Inflammatory macrophage treated with lipopolysaccharide for 1 hour (primary cell): Measurements from ENCODE around the gene PIAS1.
"Not testable (repeated sequence)": the region's sequence is repeated elsewhere in the genome, so short reads cannot be mapped to it uniquely, and the experiment has no call there.

ENCODE experiments used
- DNase-seq, 2 donors: peaks; one replicate each; pipeline ENCODE4 v3.0.0-alpha.2; 2020 to 2022

The PIAS1 gene

GRCh38 chr15:68186671-68187397 lies 132.7 kb downstream of the PIAS1 start:
- no peak for DNase-seq

DNA sequence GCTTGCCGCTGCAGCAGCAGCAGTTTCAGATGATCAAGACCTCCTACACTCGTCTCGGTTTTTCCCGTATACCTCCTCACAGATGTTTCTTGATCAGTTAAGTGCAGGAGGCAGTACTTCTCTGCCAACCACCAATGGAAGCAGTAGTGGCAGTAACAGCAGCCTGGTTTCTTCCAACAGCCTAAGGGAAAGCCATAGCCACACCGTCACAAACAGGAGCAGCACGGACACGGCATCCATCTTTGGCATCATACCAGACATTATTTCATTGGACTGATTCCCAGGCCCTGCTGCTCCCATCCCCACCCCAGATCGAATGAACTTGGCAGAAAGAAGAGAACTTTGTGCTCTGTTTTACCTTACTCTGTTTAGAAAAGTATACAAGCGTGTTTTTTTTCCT lies 133.4 kb downstream of the PIAS1 start:
- no peak for DNase-seq

DNA sequence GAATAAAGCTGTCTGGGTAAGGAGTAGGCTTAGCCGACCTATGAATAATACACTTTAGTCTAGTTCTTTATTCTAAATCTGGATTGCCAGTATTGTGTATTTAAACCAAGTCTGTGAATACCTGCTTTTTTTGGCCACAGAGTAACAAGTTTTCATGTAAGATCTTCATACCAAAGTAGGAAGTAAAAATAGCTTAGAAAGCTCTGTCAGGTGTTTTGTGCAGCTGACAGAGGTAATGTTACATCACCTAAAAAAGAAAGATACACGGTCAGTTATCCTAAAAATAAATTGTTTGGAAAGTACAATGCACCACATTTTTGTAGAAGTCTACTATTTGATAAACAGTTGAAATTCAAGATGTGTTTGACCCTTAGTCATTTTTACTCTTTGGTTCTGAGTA lies 134.5 kb downstream of the PIAS1 start:
- DNase-seq = no peak

DNA sequence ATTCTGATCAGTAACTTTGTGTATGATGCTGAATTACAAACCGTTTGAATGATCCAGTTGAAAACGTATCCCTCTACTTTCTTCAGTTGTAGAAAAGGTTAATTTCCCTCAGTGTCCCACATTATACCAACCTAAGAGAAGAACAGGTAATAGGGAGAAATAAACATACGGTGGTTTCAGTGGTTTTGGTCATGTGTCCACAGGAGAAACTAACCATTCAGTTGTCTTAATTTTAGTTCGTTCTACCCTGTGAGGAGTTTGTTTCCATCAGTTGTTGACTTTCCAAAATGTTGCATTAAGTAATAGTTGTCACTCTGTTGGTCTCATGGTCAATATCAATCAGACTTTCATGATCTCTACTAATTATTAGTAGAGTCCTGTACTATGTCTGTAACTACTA lies 135.9 kb downstream of the PIAS1 start:
- DNase-seq = no peak

DNA sequence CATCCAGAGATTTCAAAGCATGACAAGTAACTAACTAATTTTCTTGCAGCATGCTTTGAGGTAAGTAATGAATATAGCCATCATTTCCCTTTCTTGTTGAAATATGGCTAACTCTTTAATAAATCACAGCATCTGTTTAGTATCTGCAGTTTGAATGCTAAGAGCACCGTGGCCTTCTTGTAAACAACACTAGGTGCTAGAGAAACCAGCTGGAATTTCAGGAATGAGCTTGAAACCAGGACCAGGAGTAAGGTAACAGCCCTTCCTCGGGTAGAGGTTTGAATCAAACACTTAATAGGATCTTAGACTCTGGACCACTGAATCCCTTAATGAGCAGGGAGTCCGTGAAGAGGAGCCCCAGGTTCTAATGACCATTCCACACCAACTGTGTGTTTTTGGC lies 137.4 kb downstream of the PIAS1 start:
- no peak for DNase-seq

DNA sequence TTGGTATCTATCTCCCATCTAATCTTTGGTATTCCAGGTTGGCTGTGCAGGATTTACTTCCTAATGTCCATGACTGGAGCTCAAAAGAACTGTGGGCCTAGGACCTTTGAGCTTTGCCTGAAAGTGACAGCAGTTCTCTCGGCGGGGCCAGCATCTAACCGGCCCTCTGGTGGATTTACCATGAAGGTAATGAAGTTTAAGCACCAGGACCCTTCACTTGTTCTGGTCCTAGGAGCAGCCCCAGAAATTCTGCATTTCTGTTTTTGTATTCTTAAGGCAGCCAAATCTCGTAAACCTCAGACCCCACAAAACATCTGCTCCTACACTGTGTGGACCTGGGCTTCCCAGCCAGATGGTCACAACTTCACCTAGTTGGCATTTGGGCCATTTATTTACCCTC lies 138.0 kb downstream of the PIAS1 start:
- DNase-seq = no peak

DNA sequence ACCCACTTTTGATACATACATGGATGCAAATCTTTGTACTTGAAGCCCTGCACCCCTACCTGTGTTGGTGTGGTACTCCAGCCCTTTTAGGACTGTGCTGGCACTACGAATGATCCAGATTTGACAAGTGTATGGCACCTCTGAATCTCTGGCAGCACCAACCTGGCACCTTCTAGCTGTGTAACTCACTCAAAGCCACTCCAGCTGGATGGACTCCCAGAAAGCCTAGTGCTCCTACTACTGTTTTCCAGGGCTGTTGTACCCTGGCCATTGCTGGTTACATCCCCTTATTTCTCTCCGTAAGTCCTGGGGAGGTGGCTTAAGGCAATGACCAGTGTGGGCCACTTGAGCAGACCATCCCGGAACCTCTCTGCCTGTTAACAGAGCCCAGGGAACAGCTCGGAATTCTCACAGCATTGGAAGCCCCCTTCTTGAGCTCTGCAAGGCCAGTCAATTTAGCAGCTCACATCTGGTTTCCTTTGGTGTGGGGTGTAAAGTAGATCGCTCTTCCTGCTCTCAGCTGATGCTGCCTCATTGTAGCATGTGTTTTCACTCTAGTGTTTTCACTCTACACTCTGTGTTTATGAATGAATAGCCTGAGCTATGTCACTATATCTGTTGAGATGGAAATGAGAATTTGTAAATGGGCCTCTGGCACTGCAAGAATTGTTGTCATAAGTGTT lies 138.8 kb downstream of the PIAS1 start:
- no peak for DNase-seq

DNA sequence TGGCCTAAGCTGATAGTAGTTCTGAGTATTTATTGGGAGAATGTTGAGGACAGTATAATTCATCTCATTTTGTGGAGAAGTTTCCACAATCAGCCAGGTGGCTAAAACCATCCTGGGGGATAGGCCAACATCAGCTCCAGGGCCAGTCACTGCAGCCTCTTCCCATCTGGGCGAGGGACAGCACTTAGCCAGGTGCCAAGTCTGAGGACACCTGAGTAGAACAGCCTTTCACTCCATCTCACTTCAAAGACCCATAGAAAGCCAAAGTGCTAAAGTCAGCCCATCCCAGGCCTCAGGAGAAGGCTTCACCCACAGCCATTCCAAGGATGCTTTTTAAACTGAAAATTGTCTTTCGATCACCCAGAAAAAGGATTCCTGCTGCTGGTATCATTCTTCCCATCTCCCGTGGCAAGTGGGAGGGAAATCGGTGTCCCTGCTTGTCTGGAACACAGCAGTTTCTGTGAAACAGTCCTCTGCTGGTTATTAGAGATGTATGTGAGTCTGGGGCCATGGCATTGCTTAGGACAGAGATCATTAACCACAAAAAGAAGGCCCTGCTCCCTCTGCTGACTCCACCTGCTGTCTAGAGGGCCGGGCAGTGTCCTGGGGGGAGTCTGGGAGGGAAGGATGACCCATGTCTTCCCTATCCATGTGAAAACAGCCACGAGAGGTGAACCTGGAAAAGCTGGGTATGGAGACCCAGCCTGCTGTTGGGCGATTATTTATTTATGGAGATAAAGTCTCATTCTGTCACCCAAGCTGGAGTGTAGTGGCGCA lies 141.4 kb downstream of the PIAS1 start:
- DNase-seq = no peak

- DNase-seq = no peak
These were observed 142.5 kb downstream of the PIAS1 start for GRCh38 chr15:68196445-68197169.

DNA sequence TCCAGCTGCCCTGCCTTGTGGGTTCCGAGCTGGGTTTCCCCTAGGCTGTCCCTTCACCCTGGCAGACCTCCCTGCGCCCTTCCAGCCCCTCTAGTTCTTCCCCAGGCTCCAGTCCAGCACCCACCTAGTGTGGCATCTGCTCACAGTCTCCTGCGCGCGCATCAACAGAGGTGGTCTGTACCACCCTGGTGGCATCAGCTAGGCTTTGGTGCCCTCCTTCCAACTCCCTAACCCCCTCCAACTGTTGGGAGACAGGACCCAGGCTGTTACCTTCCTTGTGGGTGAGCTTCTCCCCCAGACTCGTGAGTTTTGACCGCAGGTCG lies 143.0 kb downstream of the PIAS1 start:
- no peak for DNase-seq

DNA sequence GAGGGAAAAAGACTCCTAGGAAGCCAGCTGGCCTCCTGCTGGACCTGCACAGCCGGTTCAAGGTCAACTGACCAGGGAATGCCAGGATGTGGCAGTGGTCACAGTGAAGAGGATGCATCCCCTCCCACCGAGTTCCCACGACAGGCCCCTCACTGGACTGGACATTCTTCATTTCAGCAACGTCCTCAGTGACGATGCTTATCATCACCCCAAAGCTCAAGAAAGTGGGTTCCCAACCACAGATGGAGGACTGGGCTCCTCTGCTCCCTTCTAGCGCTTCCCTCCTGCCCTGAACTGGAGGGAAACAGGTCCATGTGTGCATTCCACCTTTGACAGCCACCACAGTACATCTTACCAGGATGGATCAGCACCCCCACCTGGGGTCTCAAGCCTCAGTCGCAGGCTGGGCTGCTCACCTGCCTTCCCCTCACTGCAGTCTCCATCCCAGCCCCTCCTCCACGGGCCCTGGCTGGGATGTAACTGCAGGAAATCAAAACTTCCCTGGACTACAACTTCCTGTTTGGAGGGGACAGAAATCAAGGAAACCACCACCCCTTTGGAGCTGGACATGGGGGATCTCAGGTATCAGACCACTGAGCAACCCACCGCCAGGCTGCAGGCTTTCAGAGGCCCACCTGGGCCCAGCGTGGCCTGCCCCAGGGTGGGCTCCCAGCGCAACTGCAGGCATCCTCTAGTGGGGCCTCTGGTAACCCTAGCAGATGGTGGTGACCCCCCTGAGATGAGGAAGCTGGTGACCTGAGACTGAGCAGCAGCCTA lies 143.7 kb downstream of the PIAS1 start:
- no peak for DNase-seq

DNA sequence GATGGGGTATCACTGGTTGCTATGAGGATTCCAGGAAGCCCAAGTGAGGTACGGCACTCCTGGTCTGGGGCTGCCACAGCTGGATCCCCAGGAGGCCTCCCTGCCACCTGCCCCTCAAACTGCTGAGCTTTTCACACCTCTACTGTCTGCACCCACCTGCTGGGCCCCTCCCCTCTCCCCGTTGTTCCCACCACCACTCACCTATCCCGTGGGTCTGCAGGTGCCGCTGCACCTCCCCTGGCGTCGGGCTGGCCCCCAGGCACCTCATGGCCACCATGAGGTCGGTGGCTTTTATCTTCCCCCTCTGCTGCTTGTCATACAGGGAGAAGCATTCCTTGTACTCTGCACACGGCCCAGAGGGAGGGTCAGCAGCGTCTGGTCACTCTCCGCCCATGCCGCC lies 145.2 kb downstream of the PIAS1 start:
- DNase-seq = no peak

DNA sequence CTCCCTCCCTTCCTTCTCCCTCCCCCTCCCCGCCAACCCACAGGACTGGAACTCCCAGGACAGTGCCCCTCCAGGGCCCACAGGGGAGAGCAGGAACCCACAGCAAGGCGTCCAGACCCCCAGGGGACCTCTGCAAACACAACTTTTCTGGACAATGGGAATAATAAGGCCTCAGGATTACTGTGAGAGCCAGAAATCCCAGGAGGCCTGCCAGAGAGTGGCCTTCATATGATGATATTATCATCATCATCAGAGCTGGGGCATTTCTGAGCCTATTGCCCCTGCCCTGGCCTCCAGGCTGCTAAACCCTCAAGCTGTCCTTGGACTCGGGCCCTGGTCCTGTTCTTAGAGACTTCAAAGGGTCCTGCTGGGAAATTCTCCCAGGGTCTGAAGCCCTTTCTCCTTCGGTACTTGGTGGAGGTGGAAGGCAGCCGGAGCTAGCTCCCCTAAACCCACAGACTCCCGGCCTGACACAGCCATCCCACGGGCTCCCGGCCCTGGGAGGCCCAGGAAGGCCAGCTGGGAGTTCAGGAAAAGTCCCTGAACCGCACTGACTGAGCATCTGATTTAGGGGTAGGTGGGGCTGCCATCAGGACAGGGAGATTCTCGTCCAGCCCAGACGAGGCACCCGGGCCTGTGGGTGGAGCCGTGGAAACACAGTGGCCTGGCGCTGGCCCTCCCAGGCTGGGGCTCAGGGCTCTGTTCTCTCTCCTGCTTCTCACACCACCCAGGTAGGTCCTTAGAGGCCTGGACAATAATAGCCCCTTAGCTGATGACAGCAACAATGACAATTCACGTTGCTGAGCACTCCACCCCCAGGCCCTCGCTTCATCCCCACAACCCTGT lies 146.1 kb downstream of the PIAS1 start:
- no peak for DNase-seq

- DNase-seq = no peak
These were observed 147.2 kb downstream of the PIAS1 start for GRCh38 chr15:68201153-68201878.

DNA sequence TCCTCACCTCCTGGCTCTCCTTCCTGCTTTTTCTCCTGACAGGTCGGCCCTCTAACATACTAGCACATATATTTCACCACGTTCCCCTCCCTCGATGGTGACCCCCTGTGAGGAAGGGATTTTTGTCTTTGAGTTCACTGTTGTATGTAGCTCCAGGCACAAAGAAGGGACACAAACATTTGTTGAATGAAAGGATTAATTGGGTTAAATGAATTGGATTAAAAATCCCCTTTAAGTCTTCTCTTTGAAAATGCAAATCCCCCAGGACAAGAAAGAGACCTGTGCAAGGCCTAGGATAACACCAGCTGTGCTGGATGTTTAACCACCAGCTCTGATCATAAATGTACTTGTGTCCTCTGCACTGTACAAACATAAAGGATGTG lies 147.8 kb downstream of the PIAS1 start:
- DNase-seq = no peak

GRCh38 chr15:68202994-68203393 lies 148.9 kb downstream of the PIAS1 start:
- DNase-seq = not testable (repeated sequence)

GRCh38 chr15:68203486-68203885 lies 149.4 kb downstream of the PIAS1 start:
- no peak for DNase-seq

GRCh38 chr15:68203956-68204355 lies 149.8 kb downstream of the PIAS1 start:
- no peak for DNase-seq

- DNase-seq = no peak
These were observed 150.2 kb downstream of the PIAS1 start for GRCh38 chr15:68204361-68204760.

GRCh38 chr15:68204776-68205557 lies 150.9 kb downstream of the PIAS1 start, which contains the start of gene CALML4:
Gene CALML4 (minus strand): TSS chr15:68205332. CDS start chr15:68205247, 85 bp downstream.
- DNase-seq = peak; percentile 27 to 42
